ENCODE results near the gene DSE.

DNA sequence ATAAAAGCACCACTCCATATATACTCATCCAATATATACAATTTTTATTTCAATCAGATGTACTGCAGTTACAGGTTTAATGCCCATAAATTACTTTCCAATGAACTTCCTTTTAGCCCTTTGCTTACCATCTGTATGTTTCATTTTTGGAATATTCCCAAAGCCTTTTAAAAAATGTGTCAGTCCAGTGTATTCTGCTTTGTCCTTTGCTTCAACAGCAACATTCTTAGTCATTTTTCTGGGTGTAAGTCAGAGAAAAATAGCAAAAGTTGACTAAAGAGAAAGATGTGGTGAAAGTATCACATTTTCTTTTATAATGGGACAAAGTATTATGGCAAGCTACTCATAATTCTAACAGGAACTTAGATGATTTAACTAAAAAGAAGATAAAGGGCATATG lies 15.2 kb downstream of the DSE start:
- TF ChIP-seq, protein P1, sequence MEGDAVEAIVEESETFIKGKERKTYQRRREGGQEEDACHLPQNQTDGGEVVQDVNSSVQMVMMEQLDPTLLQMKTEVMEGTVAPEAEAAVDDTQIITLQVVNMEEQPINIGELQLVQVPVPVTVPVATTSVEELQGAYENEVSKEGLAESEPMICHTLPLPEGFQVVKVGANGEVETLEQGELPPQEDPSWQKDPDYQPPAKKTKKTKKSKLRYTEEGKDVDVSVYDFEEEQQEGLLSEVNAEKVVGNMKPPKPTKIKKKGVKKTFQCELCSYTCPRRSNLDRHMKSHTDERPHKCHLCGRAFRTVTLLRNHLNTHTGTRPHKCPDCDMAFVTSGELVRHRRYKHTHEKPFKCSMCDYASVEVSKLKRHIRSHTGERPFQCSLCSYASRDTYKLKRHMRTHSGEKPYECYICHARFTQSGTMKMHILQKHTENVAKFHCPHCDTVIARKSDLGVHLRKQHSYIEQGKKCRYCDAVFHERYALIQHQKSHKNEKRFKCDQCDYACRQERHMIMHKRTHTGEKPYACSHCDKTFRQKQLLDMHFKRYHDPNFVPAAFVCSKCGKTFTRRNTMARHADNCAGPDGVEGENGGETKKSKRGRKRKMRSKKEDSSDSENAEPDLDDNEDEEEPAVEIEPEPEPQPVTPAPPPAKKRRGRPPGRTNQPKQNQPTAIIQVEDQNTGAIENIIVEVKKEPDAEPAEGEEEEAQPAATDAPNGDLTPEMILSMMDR (IDR thresholded peaks at IDR 0.05 in 2 of 3, conservative IDR thresholded peaks at IDR 0.05 in 1 of 3; ENCODE audit: borderline replicate concordance in 1 of 3, insufficient read depth in 1 of 3, low read depth in 2 of 3, low read length in 2 of 3), result no peak
- TF ChIP-seq EZH2phosphoT487 (IDR thresholded peaks at IDR 0.05; ENCODE audit: borderline replicate concordance), result no peak
- no peak for TF ChIP-seq POLR2A (IDR thresholded peaks at IDR 0.05; ENCODE audit: borderline replicate concordance, extremely low read depth, insufficient read depth, insufficient read length)
- no peak for TF ChIP-seq ZNF274 (IDR thresholded peaks at IDR 0.05; ENCODE audit: low read depth, low read length)
- TF ChIP-seq EZH2 (IDR thresholded peaks at IDR 0.05), result no peak
- no peak for TF ChIP-seq POLR2AphosphoS5 (IDR thresholded peaks at IDR 0.05; ENCODE audit: low read depth, low read length)
- TF ChIP-seq, protein P2, sequence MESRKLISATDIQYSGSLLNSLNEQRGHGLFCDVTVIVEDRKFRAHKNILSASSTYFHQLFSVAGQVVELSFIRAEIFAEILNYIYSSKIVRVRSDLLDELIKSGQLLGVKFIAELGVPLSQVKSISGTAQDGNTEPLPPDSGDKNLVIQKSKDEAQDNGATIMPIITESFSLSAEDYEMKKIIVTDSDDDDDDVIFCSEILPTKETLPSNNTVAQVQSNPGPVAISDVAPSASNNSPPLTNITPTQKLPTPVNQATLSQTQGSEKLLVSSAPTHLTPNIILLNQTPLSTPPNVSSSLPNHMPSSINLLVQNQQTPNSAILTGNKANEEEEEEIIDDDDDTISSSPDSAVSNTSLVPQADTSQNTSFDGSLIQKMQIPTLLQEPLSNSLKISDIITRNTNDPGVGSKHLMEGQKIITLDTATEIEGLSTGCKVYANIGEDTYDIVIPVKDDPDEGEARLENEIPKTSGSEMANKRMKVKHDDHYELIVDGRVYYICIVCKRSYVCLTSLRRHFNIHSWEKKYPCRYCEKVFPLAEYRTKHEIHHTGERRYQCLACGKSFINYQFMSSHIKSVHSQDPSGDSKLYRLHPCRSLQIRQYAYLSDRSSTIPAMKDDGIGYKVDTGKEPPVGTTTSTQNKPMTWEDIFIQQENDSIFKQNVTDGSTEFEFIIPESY (IDR thresholded peaks at IDR 0.05; ENCODE audit: extremely low read depth, insufficient replicate concordance, low read length), result no peak
- no peak for TF ChIP-seq ZFX (IDR thresholded peaks at IDR 0.05)
- no peak for TF ChIP-seq TCF7L2 (IDR thresholded peaks at IDR 0.05; ENCODE audit: borderline replicate concordance, extremely low read depth, insufficient read depth, insufficient read length)
- TF ChIP-seq, protein P3, sequence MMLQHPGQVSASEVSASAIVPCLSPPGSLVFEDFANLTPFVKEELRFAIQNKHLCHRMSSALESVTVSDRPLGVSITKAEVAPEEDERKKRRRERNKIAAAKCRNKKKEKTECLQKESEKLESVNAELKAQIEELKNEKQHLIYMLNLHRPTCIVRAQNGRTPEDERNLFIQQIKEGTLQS (IDR thresholded peaks at IDR 0.05), result no peak
- TF ChIP-seq, protein P4, sequence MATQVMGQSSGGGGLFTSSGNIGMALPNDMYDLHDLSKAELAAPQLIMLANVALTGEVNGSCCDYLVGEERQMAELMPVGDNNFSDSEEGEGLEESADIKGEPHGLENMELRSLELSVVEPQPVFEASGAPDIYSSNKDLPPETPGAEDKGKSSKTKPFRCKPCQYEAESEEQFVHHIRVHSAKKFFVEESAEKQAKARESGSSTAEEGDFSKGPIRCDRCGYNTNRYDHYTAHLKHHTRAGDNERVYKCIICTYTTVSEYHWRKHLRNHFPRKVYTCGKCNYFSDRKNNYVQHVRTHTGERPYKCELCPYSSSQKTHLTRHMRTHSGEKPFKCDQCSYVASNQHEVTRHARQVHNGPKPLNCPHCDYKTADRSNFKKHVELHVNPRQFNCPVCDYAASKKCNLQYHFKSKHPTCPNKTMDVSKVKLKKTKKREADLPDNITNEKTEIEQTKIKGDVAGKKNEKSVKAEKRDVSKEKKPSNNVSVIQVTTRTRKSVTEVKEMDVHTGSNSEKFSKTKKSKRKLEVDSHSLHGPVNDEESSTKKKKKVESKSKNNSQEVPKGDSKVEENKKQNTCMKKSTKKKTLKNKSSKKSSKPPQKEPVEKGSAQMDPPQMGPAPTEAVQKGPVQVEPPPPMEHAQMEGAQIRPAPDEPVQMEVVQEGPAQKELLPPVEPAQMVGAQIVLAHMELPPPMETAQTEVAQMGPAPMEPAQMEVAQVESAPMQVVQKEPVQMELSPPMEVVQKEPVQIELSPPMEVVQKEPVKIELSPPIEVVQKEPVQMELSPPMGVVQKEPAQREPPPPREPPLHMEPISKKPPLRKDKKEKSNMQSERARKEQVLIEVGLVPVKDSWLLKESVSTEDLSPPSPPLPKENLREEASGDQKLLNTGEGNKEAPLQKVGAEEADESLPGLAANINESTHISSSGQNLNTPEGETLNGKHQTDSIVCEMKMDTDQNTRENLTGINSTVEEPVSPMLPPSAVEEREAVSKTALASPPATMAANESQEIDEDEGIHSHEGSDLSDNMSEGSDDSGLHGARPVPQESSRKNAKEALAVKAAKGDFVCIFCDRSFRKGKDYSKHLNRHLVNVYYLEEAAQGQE (IDR thresholded peaks at IDR 0.05; ENCODE audit: low read depth), result no peak
- TF ChIP-seq SIN3A (IDR thresholded peaks at IDR 0.05; ENCODE audit: low read depth), result no peak
- TF ChIP-seq SP1 (IDR thresholded peaks at IDR 0.05; ENCODE audit: low read depth), result no peak
- no peak for TF ChIP-seq JUND (IDR thresholded peaks at IDR 0.05)
